ENCODE results near the gene PLPPR3.

- TF ChIP-seq POLR2A (IDR thresholded peaks at IDR 0.05) (no peak), CTCF (IDR thresholded peaks at IDR 0.05 in 4 of 5, conservative IDR thresholded peaks at IDR 0.05 in 1 of 5) (no peak)
Measured at GRCh38 chr19:772063-772462, 49.7 kb downstream of the PLPPR3 start.

Data from gastrocnemius medialis (tissue), 4 donors.